HepG2 (cell line): ENCODE results near the gene LNPK.

Experiments used
- CTCF ChIP-seq: sonication (generic); formaldehyde crosslinking; IDR thresholded peaks from 2 replicates; pipeline ENCODE4 v1.5.0; 2020; ENCODE audit warnings: mild to moderate bottlenecking, missing genetic modification reagents, moderate library complexity
- KDM5A ChIP-seq: fragments of 200-600 bp; sonication (generic); IDR thresholded peaks from 2 replicates; pipeline ENCODE4 v1.7.0; 2018; ENCODE audit warnings: antibody characterized with exemption, mild to moderate bottlenecking, low read length, borderline replicate concordance
- NR2C2 ChIP-seq: sonication (generic); formaldehyde crosslinking; IDR thresholded peaks from 2 replicates; pipeline ENCODE4 v1.4.0; 2020; ENCODE audit warnings: missing genetic modification reagents, mild to moderate bottlenecking, moderate library complexity, borderline replicate concordance
- ZBTB8A ChIP-seq: sonication (generic); formaldehyde crosslinking; IDR thresholded peaks from 2 replicates; pipeline ENCODE4 v1.4.0; 2020; ENCODE audit warnings: mild to moderate bottlenecking, low read depth, missing genetic modification reagents, borderline replicate concordance

DNA sequence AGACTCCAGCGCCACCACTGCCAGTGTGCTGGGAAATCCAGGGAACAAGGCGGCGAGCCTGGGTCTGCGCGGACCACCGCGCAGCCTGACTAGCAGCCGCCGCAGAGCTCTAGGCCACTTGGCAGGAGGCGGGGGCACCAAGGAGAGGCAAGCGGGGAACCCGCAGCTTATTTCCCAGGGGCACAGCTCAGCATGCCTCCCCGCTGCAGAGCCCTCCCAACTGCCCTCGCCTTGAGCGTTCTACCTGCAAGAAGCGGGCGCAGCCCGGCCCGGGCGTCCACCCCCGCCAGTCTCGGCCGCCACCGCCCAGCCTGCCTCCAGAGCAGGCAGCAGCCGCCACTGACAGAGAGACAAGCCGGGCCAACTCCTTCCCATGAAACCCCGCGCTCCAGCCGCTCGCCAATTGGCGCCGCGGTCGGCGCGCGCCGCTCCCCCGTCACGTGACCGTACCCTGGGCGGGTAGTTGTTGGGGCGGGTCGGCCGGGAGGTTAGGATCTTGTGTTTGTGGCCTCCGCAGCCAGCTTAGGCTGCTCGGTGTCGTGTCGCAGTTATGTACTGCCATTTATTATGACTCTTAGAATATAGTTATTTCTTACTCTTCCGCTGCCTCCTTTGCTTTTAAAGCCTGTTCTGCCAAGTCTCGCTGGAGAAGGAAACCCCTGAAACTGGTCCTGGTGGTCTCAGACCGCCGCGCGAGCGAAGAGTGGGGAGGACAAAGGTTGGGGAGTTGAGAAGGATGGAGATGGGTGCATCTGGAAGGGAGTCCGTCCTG lies at the start of gene LNPK:
- TF ChIP-seq NR2C2 (CRISPR knock-in tag) (peak; percentile 52; the same call in 1 of the 2 replicates), KDM5A (peak; percentile 55; the same call in 1 of the 2 replicates), ZBTB8A (CRISPR knock-in tag) (peak; percentile 88; the same call in 1 of the 2 replicates), CTCF (CRISPR knock-in tag) (peak; percentile 39)
